OCI-LY7 (cell line): ENCODE results near the gene TTC7B.

ENCODE experiments used
- CTCF ChIP-seq: fragments of 200-600 bp; sonication (generic); conservative IDR thresholded peaks from 2 replicates; pipeline ENCODE4 v1.5.1; 2014; ENCODE audit warnings: mild to moderate bottlenecking, antibody characterized with exemption, low read length, moderate library complexity, mixed read lengths
- EZH2phosphoT487 ChIP-seq: fragments of 200-600 bp; sonication (generic); IDR thresholded peaks from 2 replicates; pipeline ENCODE4 v1.6.1; 2018; ENCODE audit warnings: low read depth, borderline replicate concordance, mild to moderate bottlenecking, mixed run types, antibody characterized with exemption, low read length, moderate library complexity, mixed read lengths

GRCh38 chr14:90583916-90584605 is 232.2 kb downstream of the TTC7B start:
- TF ChIP-seq CTCF (no peak), EZH2phosphoT487 (no peak)
